Trophoblast cell (in vitro differentiated cells and primary cell): ENCODE results near the gene WDR77.

Experiments used
- DNase-seq, 2 donors: peaks; one replicate each; pipeline ENCODE4 v3.0.0-alpha.2; 2016
- H2AFZ ChIP-seq: 2 replicates; pipeline ENCODE4 v1.6.1; 2013; ENCODE audit warnings: low read length, moderate library complexity, mild to moderate bottlenecking; ENCODE audit not compliant: insufficient read depth, poor library complexity
- H2AK5ac ChIP-seq: 2 replicates; pipeline ENCODE4 v1.6.1; 2013; ENCODE audit warnings: mild to moderate bottlenecking, low read length
- H2BK120ac ChIP-seq: 2 replicates; pipeline ENCODE4 v1.6.1; 2013; ENCODE audit warnings: low read length, mild to moderate bottlenecking, moderate library complexity; ENCODE audit not compliant: insufficient read depth, poor library complexity
- H2BK12ac ChIP-seq: 2 replicates; pipeline ENCODE4 v1.6.1; 2013; ENCODE audit warnings: mild to moderate bottlenecking, low read length, moderate library complexity
- H2BK5ac ChIP-seq: 2 replicates; pipeline ENCODE4 v1.6.1; 2013; ENCODE audit warnings: low read length, low read depth, moderate library complexity, mild to moderate bottlenecking; ENCODE audit not compliant: poor library complexity
- H3K14ac ChIP-seq: 2 replicates; pipeline ENCODE4 v1.6.1; 2013; ENCODE audit warnings: mild to moderate bottlenecking, low read length
- H3K18ac ChIP-seq: 2 replicates; pipeline ENCODE4 v1.6.1; 2013; ENCODE audit warnings: mild to moderate bottlenecking, low read length
- H3K23ac ChIP-seq: 2 replicates; pipeline ENCODE4 v1.6.1; 2013; ENCODE audit warnings: low read length
- H3K27ac ChIP-seq: 2 replicates; pipeline ENCODE4 v1.5.1; 2013; ENCODE audit warnings: low read depth, mild to moderate bottlenecking, inconsistent platforms, low read length, moderate library complexity
- H3K27me3 ChIP-seq: 2 replicates; pipeline ENCODE4 v1.6.1; 2013; ENCODE audit warnings: inconsistent platforms, mild to moderate bottlenecking, low read length, moderate library complexity; ENCODE audit not compliant: insufficient read depth
- H3K36me3 ChIP-seq, 2 experiments: 1 replicate in 1 of 2; 2 replicates in 1 of 2; pipeline ENCODE4 v1.6.1; 2013; ENCODE audit warnings: low read length in 2 of 2, mild to moderate bottlenecking in 2 of 2, moderate library complexity in 1 of 2; ENCODE audit not compliant: insufficient read depth in 2 of 2, control insufficient read depth in 1 of 2
- H3K4ac ChIP-seq: 2 replicates; pipeline ENCODE4 v1.6.1; 2013; ENCODE audit warnings: low read depth, mild to moderate bottlenecking, low read length, moderate library complexity
- H3K4me1 ChIP-seq, 2 experiments: 1 replicate in 1 of 2; 2 replicates in 1 of 2; pipeline ENCODE4 v1.6.1; 2013; ENCODE audit warnings: low read length in 2 of 2, mild to moderate bottlenecking in 2 of 2, moderate library complexity in 1 of 2; ENCODE audit not compliant: insufficient read depth in 2 of 2, control insufficient read depth in 1 of 2
- H3K4me2 ChIP-seq: 2 replicates; pipeline ENCODE4 v1.6.1; 2013; ENCODE audit warnings: inconsistent platforms, mild to moderate bottlenecking, low read length, moderate library complexity
- H3K4me3 ChIP-seq: 2 replicates; pipeline ENCODE4 v1.5.1; 2013; ENCODE audit warnings: mild to moderate bottlenecking, low read depth, low read length, inconsistent platforms
- H3K79me1 ChIP-seq: one replicate; pipeline ENCODE4 v1.6.1; 2013; ENCODE audit warnings: low read length
- H3K79me2 ChIP-seq: 2 replicates; pipeline ENCODE4 v1.6.1; 2013; ENCODE audit warnings: low read length, mild to moderate bottlenecking; ENCODE audit not compliant: control insufficient read depth, insufficient read depth, poor library complexity
- H3K9ac ChIP-seq: 2 replicates; pipeline ENCODE4 v1.6.1; 2013; ENCODE audit warnings: mild to moderate bottlenecking, low read length
- H3K9me3 ChIP-seq: 2 replicates; pipeline ENCODE4 v1.6.1; 2013; ENCODE audit warnings: low read depth, mild to moderate bottlenecking, control low read depth, inconsistent platforms, low read length; ENCODE audit not compliant: insufficient read depth
- H4K12ac ChIP-seq: 2 replicates; pipeline ENCODE4 v1.6.1; 2013; ENCODE audit warnings: low read depth, mild to moderate bottlenecking, low read length, moderate library complexity
- H4K8ac ChIP-seq: 2 replicates; pipeline ENCODE4 v1.6.1; 2013; ENCODE audit warnings: low read depth, mild to moderate bottlenecking, low read length, moderate library complexity
- H4K91ac ChIP-seq: one replicate; pipeline ENCODE4 v1.6.1; 2013; ENCODE audit warnings: low read depth, mild to moderate bottlenecking, low read length, moderate library complexity
- WGBS: extraction: QIAGEN DNeasy Blood & Tissue Kit; methylation state at CpG from one replicate; pipeline ENCODE4 v1.1.7; 2013; ENCODE audit warnings: missing lambda C conversion rate; ENCODE audit not compliant: insufficient read length, insufficient coverage; ENCODE audit errors: extremely low coverage; 5-methylcytosine and 5-hydroxymethylcytosine counted together

WDR77 gene

DNA sequence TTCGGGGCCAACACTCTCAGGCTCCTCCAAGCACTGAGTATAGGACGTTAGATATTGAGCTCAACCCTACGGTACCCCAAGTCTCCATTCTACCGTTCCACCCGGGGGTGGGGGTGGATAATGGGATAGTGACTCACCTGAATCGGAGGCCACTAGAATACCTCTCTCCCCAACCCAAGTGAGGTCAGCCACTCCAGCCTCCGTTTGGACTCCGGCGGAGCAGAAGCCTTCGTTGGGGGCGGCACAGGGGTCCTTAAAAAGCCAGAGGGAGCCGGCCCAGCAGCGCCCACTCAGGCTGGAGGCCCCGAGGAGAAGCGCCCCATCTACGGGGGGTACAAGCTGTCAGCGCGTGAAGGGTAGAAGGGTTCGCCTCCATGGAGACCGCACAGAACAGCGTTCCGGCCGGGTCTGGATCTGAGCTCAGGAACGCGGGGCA is 556 bp downstream of the WDR77 start:
- Histone ChIP-seq H4K12ac (peak overlapping the region; percentile 13), H3K79me1 (peaks cover 9% of the 10 kb centered on the region), H3K36me3 (peaks cover 2 to 16% of the 10 kb centered on the region in 2 experiments), H3K9ac (peak overlapping the region; percentile 92), H3K18ac (peak overlapping the region; percentile 20), H3K9me3 (no peaks in the 10 kb centered on the region), H3K4me3 (peak overlapping the region; percentile 96), H3K23ac (no peak overlapping the region), H3K27ac (no peak overlapping the region), H2AFZ (peak overlapping the region; percentile 62), H2AK5ac (no peak overlapping the region), H4K91ac (peak overlapping the region; percentile 53), H3K4me1 (peaks cover 2 to 4% of the 10 kb centered on the region in 2 experiments), H2BK120ac (no peak overlapping the region), H2BK5ac (peak overlapping the region; percentile 24), H3K27me3 (no peaks in the 10 kb centered on the region), H4K8ac (peak overlapping the region; percentile 72), H2BK12ac (no peak overlapping the region), H3K14ac (peak overlapping the region; percentile 38), H3K4me2 (peak overlapping the region; percentile 86), H3K4ac (peak overlapping the region; percentile 84), H3K79me2 (peaks cover 12% of the 10 kb centered on the region)
- peak in 1 of 2 donors; percentile 39 for DNase-seq
- WGBS = no CpG with 5 or more reads among the region's 25 CpGs

DNA sequence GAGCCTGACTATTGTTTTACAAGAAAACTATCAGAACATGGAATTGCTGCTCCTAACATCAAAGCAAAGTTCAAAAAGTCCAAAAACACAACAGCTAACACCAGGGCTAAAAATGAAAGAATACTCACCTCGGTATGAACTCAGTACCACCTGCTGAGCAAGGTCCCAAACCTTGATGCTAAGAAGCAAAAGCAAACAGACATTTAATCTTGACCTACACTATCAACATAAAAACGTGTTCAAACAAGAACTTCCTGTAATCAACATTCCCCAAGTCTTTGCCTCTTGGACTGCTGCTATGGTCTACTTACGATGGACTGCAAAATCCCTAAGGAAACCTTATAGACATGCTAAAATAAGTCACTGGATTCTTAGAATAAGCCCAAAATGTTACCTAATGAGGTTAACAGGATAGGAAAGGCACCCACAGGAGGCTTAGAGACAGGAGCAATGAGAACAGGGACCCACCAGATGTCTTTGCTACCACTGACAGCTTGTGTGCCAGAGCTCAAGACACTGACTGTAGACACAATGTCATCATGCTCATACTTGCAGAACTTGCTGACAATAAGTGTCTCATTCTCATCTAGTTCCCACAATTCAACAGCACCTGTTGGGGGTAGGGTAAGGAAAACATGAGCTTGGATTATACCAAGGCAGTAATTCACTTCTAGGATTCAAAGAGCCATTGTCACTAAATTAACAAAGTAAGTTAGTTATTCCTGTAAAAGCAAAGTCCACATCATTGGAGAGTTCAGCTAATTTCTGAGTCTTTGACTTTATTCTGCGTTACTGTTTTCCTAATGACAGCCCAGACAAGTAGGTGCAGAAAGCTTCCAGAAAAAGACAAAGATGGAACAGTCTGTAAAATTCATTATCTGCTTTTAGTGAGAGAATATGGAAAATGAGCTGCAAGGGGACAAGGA is 1.8 kb downstream of the WDR77 start:
- H3K27me3 ChIP-seq = no peaks in the 10 kb centered on the region
- H2AK5ac ChIP-seq = no peak overlapping the region
- no peak overlapping the region for H3K14ac ChIP-seq
- peaks cover 7 to 27% of the 10 kb centered on the region in 2 experiments for H3K36me3 ChIP-seq
- DNase-seq = no peak
- H2AFZ ChIP-seq = no peak overlapping the region
- H2BK5ac ChIP-seq = no peak overlapping the region
- no peak overlapping the region for H3K9ac ChIP-seq
- no peak overlapping the region for H3K23ac ChIP-seq
- no peak overlapping the region for H3K4me3 ChIP-seq
- H3K4ac ChIP-seq = peak overlapping the region; percentile 89
- H3K18ac ChIP-seq = no peak overlapping the region
- H3K27ac ChIP-seq = no peak overlapping the region
- H3K4me1 ChIP-seq = peaks cover 2 to 4% of the 10 kb centered on the region in 2 experiments
- H2BK12ac ChIP-seq = no peak overlapping the region
- peaks cover 12% of the 10 kb centered on the region for H3K79me2 ChIP-seq
- H3K9me3 ChIP-seq = no peaks in the 10 kb centered on the region
- H3K79me1 ChIP-seq = peaks cover 9% of the 10 kb centered on the region
- no peak overlapping the region for H3K4me2 ChIP-seq
- no peak overlapping the region for H4K12ac ChIP-seq
- H4K8ac ChIP-seq = no peak overlapping the region
- no peak overlapping the region for H4K91ac ChIP-seq
- H2BK120ac ChIP-seq = no peak overlapping the region
- WGBS = no CpG with 5 or more reads among the region's 4 CpGs

DNA sequence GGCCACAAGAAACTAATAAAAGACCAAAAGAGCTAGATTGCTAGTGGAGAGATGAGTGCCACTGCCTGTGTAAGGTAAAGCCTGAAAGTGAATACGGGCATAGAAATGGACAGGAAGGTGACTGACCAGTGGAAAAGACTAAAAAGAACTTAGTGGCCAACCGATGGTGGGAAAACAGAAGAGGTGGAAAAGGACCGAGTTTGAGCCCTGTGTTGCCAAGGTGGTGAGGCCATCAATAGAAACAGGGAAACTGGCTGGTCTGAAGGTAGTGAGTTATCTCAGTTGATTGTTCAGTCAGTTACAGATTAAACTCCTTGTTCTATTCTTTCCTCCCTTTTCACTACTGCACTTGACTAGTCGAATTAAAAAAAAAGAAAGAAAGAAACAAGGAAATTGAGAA is 2.5 kb downstream of the WDR77 start:
- Histone ChIP-seq H3K23ac (no peak overlapping the region), H3K79me1 (peaks cover 9% of the 10 kb centered on the region), H3K18ac (peak overlapping the region; percentile 60), H2AFZ (no peak overlapping the region), H3K9me3 (no peaks in the 10 kb centered on the region), H3K4me2 (no peak overlapping the region), H3K27ac (no peak overlapping the region), H2BK12ac (no peak overlapping the region), H3K36me3 (peaks cover 11 to 33% of the 10 kb centered on the region in 2 experiments), H4K12ac (no peak overlapping the region), H4K8ac (no peak overlapping the region), H3K4me1 (peaks cover 2 to 4% of the 10 kb centered on the region in 2 experiments), H2BK5ac (no peak overlapping the region), H3K4ac (peak overlapping the region; percentile 36), H4K91ac (no peak overlapping the region), H3K79me2 (peaks cover 12% of the 10 kb centered on the region), H2BK120ac (no peak overlapping the region), H3K14ac (no peak overlapping the region), H2AK5ac (no peak overlapping the region), H3K9ac (no peak overlapping the region), H3K27me3 (no peaks in the 10 kb centered on the region), H3K4me3 (no peak overlapping the region)
- no CpG with 5 or more reads among the region's 4 CpGs for WGBS
- DNase-seq = no peak

DNA sequence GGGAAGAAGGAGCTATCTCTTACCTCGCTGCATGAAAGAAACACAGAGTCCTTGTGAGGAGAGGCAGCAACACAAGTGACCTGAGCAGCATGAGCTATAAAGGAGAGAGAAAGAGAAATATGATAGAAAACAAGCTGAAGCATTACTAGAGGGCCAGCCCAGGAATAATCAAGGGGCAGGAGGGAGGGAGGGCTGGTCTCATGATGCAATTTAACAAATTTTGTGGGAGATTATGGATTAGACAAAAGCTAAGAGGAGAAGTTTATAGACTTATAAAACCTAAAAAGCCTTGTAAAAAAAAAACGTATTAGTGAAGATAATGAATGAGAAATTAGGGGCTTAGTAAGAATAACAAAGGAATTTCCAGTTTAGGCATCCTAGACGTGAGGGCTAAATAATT is 5.0 kb downstream of the WDR77 start:
- Histone ChIP-seq H3K4me2 (no peak overlapping the region), H3K79me1 (peaks cover 5% of the 10 kb centered on the region), H3K4me3 (no peak overlapping the region), H3K4me1 (peaks cover 2% of the 10 kb centered on the region in 2 experiments), H2AFZ (no peak overlapping the region), H3K79me2 (peaks cover 6% of the 10 kb centered on the region), H3K9me3 (no peaks in the 10 kb centered on the region), H3K18ac (no peak overlapping the region), H4K8ac (no peak overlapping the region), H2BK5ac (no peak overlapping the region), H3K36me3 (peaks cover 18 to 45% of the 10 kb centered on the region in 2 experiments), H2BK120ac (no peak overlapping the region), H3K4ac (no peak overlapping the region), H3K14ac (no peak overlapping the region), H3K9ac (no peak overlapping the region), H2BK12ac (no peak overlapping the region), H2AK5ac (no peak overlapping the region), H3K27ac (no peak overlapping the region), H3K23ac (no peak overlapping the region), H3K27me3 (no peaks in the 10 kb centered on the region), H4K12ac (no peak overlapping the region), H4K91ac (no peak overlapping the region)
- DNase-seq = no peak
- WGBS = no CpG with 5 or more reads among the region's 3 CpGs
